NCI-H82 (cell line): ENCODE measurements around the gene GBA2.

Source experiments
- DNase-seq: peaks from one replicate; lab custom pipeline; 2025; lab: John Stamatoyannopoulos, UW

GBA2 gene

GRCh38 chr9:35738186-35738585, 10.8 kb downstream of the GBA2 start:
- no peak for DNase-seq

GRCh38 chr9:35737143-35737542, 11.9 kb downstream of the GBA2 start:
- no peak for DNase-seq

- DNase-seq, result peak; percentile 89
These were observed 12.8 kb downstream of the GBA2 start for GRCh38 chr9:35736201-35736633.

GRCh38 chr9:35734096-35734495, 14.9 kb downstream of the GBA2 start:
- no peak for DNase-seq

- DNase-seq, result peak; percentile 77
These were observed 16.1 kb downstream of the GBA2 start for GRCh38 chr9:35732800-35733541.

GRCh38 chr9:35732185-35732799, 16.7 kb downstream of the GBA2 start, which contains the start of the genes CREB3 and TLN1:
CREB3 (plus strand) TSS chr9:35732666; CDS start chr9:35732773, 107 bp downstream.
TLN1 (minus strand) TSS chr9:35732195; CDS start chr9:35725694, 6,501 bp downstream.
- DNase-seq, result peak; percentile 97

- DNase-seq, result peak; percentile 47
These were observed 17.4 kb downstream of the GBA2 start for GRCh38 chr9:35731415-35732184.

GRCh38 chr9:35730486-35730854, 18.6 kb downstream of the GBA2 start:
- DNase-seq, result no peak

- peak; percentile 62 for DNase-seq
These were observed 19.1 kb downstream of the GBA2 start for GRCh38 chr9:35729700-35730485.

GRCh38 chr9:35729101-35729500, 19.9 kb downstream of the GBA2 start:
- no peak for DNase-seq

GRCh38 chr9:35728041-35728971, 20.7 kb downstream of the GBA2 start:
- no peak for DNase-seq

GRCh38 chr9:35727676-35728040, 21.4 kb downstream of the GBA2 start:
- no peak for DNase-seq

GRCh38 chr9:35726931-35727330, 22.1 kb downstream of the GBA2 start:
- no peak for DNase-seq

- no peak for DNase-seq
These were observed 23.7 kb downstream of the GBA2 start for GRCh38 chr9:35725362-35725761.

- DNase-seq, result no peak
These were observed 25.1 kb downstream of the GBA2 start for GRCh38 chr9:35723908-35724307.

GRCh38 chr9:35723426-35723825, 25.6 kb downstream of the GBA2 start:
- no peak for DNase-seq

- no peak for DNase-seq
These were observed 29.5 kb downstream of the GBA2 start for GRCh38 chr9:35719546-35719945.

GRCh38 chr9:35718721-35719511, 30.1 kb downstream of the GBA2 start:
- DNase-seq, result no peak

- DNase-seq, result no peak
These were observed 31.7 kb downstream of the GBA2 start for GRCh38 chr9:35717132-35717870.
